ENCODE results near the gene LHX4.

DNA sequence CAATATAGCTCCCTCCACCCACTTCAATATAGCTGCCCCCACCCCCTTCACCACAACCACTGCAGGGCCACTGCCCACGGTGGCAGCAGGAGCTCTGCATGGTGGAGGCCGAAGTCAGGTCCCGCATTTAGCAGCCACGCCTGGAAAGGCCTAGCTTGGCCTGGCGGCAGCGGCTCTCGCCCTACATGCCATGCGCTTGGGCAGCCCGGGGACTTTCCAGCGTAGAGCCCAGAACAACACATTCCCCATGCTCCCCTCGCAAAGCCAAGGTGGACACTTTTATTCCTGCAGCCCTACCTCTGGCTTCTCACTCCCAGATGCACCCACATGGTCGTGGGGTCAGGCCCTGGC lies 37.1 kb downstream of the LHX4 start:
- TF ChIP-seq, protein P1, sequence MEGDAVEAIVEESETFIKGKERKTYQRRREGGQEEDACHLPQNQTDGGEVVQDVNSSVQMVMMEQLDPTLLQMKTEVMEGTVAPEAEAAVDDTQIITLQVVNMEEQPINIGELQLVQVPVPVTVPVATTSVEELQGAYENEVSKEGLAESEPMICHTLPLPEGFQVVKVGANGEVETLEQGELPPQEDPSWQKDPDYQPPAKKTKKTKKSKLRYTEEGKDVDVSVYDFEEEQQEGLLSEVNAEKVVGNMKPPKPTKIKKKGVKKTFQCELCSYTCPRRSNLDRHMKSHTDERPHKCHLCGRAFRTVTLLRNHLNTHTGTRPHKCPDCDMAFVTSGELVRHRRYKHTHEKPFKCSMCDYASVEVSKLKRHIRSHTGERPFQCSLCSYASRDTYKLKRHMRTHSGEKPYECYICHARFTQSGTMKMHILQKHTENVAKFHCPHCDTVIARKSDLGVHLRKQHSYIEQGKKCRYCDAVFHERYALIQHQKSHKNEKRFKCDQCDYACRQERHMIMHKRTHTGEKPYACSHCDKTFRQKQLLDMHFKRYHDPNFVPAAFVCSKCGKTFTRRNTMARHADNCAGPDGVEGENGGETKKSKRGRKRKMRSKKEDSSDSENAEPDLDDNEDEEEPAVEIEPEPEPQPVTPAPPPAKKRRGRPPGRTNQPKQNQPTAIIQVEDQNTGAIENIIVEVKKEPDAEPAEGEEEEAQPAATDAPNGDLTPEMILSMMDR (IDR thresholded peaks at IDR 0.05; ENCODE audit: low read length): no peak
- TF ChIP-seq EZH2 (IDR thresholded peaks at IDR 0.05; ENCODE audit: borderline replicate concordance, low read length): no peak
